Hematopoietic multipotent progenitor cell (in vitro differentiated cells): ENCODE data around the gene MZT2B. TPM values are rescaled to one million over a fixed set of nuclear protein-coding genes. Genes with fewer than 3 reads are reported as not detected.
"Not testable (repeated sequence)": the region's sequence is repeated elsewhere in the genome, so short reads cannot be mapped to it uniquely, and the experiment has no call there.

Source experiments
- DNase-seq, 3 donors: peaks; one replicate each; pipeline ENCODE4 v3.0.0-alpha.2; 2011 to 2015; ENCODE audit warnings: low read depth in 2 of 3, low spot score in 2 of 3
- total RNA-seq: library from RNA; depleted of rRNA; stranded (reverse); fragments of >200 nt; gene quantifications from one replicate; pipeline ENCODE4 v1.2.3, GENCODE V29; 2012

MZT2B gene
- total RNA-seq, 1 donor, result 247 TPM

DNA sequence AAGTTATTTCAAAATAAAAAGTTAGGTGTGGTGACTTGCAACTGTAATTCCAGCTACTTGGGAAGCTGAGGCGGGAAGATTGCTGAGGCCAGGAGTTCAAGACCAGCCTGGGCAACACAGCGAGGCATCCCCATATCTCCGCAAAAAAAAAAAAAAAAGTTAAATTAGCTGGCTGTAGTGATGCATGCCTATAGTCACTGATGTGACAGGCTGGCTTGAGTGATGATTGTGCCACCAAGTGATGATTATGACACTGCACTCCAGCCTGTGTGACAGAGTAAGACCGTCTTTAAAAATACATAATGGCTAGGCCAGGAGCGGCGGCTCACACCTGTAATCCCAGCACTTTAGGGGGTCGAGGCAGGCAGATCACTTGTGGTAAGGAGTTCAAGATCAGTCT, 12.2 kb upstream of the MZT2B start:
- no peak for DNase-seq

- DNase-seq, result not testable (repeated sequence)
Observed at GRCh38 chr2:130174866-130175265, 7.2 kb upstream of the MZT2B start.

DNA sequence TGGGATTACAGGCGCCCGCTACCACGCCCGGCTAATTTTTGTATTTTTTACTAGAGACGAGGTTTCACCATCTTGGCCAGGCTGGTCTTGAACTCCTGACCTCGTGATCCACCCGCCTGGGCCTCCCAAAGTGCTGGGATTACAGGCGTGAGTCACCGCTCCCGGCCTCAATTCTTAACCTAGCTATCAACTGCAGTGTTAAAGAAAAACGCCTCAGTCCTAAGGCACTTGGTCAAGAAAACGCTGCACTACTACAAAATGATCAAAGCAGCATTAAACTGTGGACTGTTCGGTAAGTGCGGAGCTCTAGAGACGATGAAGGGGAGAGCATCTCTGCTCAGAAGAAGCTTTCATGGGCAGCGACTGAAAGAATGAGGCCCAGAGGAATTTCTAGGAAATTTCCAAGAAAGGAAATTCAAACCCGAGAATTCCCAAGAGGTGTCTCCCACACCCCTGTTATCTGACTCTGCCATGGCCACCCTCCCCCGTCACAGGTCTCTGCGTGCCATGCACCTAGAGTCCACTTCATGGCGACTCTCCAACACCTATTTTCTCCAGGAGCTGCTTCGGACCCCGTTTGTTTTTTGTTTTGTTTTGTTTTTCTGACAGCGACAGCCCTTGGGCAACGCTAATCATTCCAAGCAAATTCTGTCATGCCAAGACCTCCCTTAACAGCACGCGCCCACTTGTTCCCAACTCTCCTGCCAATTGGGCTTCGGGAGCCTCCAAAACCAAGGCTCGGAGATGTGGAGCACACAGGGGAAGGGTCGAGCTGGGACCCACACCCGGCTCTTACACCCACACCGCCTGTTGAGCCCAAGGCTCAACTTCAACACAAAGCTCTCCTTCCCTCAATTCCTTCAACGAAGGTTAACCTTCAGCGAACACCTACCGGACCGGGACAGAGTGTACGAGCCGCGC, 1.4 kb upstream of the MZT2B start:
- not testable (repeated sequence) for DNase-seq

- DNase-seq, result peak; percentile 92 to 99 (median 96)
Observed at GRCh38 chr2:130181325-130181879, 660 bp upstream of the MZT2B start, which contains the start of gene SMPD4. Gene SMPD4 (minus strand): TSS chr2:130181602. CDS start chr2:130176592, 5,010 bp downstream.

DNA sequence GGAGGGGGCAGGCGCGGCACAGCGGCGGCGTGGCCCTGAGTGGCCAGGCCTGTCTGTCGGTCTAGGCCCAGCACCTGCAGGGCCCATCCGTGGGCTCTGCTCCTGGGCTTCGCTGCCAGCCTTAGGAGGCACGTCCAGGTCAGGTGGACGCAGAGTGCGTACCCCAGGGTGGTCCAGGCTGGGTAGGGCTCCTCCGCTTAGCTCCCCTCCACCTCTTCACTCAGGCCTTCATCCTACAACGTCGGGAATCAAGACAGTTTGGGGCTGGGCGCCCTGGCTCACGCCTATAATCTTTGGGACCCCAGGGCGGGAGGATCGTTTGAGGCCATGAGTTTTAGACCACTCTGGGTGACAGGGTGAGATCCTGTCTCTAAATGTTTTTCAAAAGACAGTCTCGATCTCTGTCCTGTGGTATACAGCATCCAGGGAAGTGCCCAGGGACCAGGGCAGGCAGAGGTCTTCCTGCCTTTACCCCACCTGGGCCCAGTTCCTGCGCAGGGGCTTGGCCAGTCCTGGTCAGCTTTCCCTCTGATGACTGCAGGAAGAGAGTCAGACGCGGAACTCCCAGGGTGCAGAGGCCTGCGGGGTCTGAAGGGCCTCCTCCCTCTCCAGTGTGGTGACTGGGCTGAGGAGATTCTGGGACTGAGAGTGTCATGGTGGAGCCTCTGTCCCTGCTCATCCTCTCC, 907 bp downstream of the MZT2B start:
- not testable (repeated sequence) for DNase-seq

DNA sequence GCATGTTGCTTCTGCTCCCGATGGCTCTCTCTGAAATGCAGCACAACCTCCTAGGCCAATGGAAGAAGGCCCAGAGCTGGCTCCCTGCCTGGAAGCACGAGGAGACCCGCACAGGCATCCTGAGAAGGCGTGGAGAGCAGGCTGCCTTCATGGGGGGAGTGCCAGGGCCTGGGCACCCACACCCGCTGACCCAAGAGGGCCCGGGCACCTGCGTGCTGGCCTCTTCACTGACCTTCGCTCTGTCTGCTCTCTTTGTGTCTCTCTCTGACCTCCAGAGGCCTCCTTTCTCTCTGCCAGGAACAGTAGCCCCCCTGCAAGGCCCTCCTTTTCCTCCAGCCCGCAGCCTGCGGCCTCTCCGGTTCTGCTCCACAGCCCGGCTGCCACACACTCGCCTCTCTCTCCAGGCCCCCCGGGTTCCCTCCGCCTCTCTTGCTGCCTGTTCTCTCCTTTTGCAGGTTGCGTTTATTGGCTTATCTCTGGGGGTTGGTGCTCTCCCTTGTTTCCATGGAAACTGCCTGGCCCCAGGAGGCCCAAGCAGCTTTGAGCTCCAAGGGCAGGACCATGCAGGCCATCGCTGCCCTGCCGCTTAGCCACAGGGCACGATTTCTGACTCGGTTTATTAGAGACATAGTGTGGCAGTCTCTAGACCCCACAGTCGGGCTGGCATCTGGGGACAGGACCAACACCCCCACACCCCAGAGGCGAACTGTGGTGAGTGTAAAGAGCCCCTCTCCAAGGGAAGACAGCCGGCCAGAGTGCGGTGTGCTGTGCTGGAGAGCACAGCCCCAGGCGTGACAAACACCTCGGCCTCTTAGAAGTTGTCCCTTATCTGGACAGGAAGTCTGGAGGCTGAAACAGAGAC, 1.7 kb downstream of the MZT2B start:
- DNase-seq, result no peak

GRCh38 chr2:130185436-130185835, 3.4 kb downstream of the MZT2B start:
- no peak for DNase-seq

DNA sequence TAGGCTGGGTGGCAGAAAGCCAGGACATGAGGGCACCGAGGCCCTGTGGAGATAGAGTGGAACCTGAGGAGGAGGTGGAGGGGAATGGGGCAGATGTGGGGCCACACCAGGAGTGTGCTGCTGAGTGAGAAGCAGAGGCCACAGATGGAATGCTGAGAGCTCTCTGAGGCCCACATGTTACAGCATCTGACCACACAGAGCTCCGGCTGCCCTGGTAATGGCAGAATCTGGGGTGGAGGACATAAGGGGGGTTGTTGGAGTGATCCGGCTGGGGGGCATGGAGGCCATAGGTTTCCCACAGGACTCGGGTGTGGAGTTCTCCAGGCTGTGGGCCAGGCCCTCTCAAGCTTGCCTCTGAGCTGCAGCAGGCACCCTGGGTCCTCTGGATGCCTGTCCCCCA, 3.8 kb downstream of the MZT2B start:
- no peak for DNase-seq

GRCh38 chr2:130186391-130186790, 4.3 kb downstream of the MZT2B start:
- no peak for DNase-seq

DNA sequence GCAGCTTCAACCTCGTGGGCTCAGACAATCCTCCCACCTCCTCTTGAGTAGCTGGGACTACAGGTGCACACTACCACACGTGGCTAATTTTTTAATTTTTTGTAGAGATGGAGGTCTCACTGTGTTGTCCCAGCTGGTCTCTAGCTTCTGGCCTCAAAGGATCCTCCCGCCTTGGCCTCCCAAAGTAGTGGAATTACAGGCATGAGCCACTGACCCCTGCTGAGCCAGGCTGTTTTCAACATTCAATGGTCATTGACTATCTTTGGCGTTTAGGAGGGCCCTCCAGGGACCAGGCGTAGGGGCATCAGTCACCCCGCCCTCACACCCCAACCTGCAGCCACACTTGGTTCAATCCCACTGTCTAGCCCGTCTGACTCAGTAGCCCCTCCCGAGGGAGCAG, 5.2 kb downstream of the MZT2B start:
- no peak for DNase-seq

DNA sequence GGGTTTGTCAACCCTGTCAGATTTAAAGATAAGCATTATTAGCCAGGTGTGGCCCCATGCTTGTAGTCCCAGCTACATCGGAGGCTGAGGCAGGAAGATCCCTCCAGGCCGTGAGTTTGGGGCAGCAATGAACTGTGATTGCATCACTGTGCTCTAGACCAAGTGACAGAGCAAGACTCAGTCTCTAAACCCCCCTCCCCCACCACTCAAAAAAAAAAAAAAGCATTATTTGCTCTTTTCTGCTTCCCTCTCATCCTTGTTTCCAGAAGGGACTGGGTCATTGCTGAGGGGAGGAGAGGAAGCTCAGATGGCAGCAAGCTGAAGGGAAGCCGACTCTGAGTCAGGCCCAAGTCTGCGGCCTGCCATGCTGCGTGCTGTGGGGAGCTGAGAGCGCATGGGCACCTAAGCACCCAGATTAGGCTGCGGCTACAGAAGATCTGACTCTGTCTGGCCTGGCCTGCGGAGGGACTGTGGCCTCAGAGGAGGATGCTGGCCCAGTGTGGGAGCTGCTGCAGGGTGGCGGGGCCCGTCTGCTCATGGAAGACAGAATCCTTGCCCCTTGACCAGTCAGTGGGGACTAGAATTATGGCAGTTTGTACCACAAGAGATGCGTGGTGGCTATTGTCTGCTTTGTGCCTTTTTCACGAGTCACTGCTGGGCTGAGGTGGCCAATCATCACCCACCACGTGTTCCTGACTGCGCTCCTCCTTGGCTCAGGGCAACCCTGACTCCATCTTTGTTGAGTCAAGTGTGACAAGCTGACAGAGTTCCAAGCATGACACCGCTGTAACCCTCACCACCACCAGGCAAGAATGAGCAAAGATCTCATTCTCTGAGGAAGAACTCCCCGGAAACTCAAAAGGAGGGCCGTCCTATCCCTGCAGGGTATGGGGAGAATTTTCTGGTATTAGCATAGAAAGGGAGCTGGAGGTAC, 6.1 kb downstream of the MZT2B start:
- not testable (repeated sequence) for DNase-seq

DNA sequence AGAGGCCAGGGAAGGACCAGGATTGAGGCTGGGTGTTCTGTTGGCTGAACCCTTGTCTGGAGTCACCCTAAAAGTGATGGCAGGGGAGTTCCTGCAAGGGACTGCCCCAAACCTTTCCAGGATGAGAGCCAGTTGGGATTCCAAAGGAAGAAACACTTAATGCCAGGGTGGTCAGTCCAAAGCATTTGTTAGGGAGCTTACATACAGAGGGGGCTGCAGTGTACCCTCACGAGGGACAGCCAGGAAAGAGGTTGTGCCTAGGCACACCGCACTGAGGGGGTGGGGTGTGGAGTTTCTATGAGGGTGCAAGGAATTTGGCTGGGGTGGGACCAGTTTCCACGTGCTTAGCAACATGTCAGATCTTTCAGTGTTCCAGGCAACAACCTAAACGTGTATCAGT, 6.9 kb downstream of the MZT2B start:
- not testable (repeated sequence) for DNase-seq

GRCh38 chr2:130190237-130190636, 8.2 kb downstream of the MZT2B start:
- DNase-seq, result no peak

GRCh38 chr2:130191319-130191718, 9.3 kb downstream of the MZT2B start:
- DNase-seq, result not testable (repeated sequence)

DNA sequence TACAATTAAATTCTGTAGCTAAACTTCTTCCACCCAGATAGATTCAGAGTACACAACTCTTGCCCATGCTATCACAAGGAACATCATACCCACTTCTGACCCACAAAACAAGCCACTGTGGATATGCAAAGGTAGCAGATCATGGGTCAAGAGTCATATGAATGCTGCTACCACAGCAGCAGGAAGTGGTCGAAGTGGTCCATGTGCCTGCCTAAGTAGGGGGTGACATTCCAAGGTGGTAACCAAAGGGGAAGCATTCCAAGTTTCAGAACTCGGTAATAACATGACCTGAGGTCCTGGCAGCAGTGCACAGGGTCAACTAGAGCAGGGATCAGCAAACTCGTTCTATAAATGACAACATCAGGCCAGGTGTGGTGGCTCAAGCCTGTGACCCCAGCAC, 10.4 kb downstream of the MZT2B start:
- DNase-seq, result not testable (repeated sequence)

GRCh38 chr2:130193824-130194223, 11.8 kb downstream of the MZT2B start:
- DNase-seq, result not testable (repeated sequence)

GRCh38 chr2:130195089-130195635, 13.1 kb downstream of the MZT2B start:
- DNase-seq, result not testable (repeated sequence)

- DNase-seq, result not testable (repeated sequence)
Observed at GRCh38 chr2:130196052-130196451, 14.0 kb downstream of the MZT2B start.

DNA sequence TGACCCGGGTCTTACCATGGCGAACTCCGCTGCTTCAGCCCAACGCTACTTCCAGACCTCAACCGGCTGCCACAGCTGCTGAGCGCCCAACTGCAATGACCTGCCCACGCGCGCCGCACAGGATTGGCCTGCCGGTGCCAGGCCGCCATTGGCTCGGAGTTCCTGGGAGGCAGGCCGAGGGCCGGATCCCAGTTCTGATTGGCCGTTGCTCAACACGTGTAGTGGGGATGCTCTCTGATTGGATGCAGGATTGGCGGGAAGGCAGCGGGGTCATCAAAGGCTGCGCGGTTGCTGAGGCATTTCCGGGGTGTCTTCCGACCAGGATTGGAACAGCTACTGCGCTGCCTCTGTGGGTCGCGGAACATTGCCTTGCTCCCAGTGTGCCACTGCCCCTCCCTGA, 16.3 kb downstream of the MZT2B start, which contains the start of gene TUBA3E:
TSS of gene TUBA3E (minus strand) at position 97 of the 400 bp plus-strand sequence. CDS start at position 18, 79 bp downstream.
- DNase-seq, result no peak
